Activated CD8-positive, alpha-beta T cell treated with anti-CD3 and anti-CD28 coated beads for 36 hours (primary cell): ENCODE measurements around the gene CNOT6L. TPM values are rescaled to one million over a fixed set of nuclear protein-coding genes. Genes with fewer than 3 reads are reported as not detected.
"Not testable (repeated sequence)": the region's sequence is repeated elsewhere in the genome, so short reads cannot be mapped to it uniquely, and the experiment has no call there.

Experiments
- ATAC-seq: fragments of 200-7000 bp; cut with Tn5 transposase; one replicate; pipeline ENCODE4 v1.10.0; 2021; ENCODE audit warnings: mild to moderate bottlenecking, moderate library complexity
- CTCF ChIA-PET: fragments of 350-600 bp; sonication (Branson Sonifier 250); formaldehyde crosslinking; loops from one replicate; lab custom pipeline; 2021; ENCODE audit warnings: antibody characterized with exemption; lab: Charles Lee
- POLR2A ChIA-PET: fragments of 350-600 bp; sonication (Branson Sonifier 250); formaldehyde crosslinking; loops from one replicate; lab custom pipeline; 2021; ENCODE audit warnings: antibody characterized with exemption; lab: Charles Lee
- DNase-seq: peaks from one replicate; pipeline ENCODE4 v3.0.0-alpha.2; 2020
- H3K27ac Mint-ChIP-seq: one replicate; pipeline ENCODE4 v1.8.0; 2021; ENCODE audit warnings: mild to moderate bottlenecking, mixed read lengths
- H3K27me3 Mint-ChIP-seq: one replicate; pipeline ENCODE4 v1.8.0; 2021; ENCODE audit warnings: mixed read lengths
- H3K36me3 Mint-ChIP-seq: one replicate; pipeline ENCODE4 v1.8.0; 2021; ENCODE audit warnings: low read depth, mixed read lengths
- H3K4me1 Mint-ChIP-seq: one replicate; pipeline ENCODE4 v1.8.0; 2021; ENCODE audit warnings: low read depth, mixed read lengths
- H3K4me3 Mint-ChIP-seq: one replicate; pipeline ENCODE4 v1.8.0; 2021; ENCODE audit warnings: mild to moderate bottlenecking, moderate library complexity, mixed read lengths
- H3K9me3 Mint-ChIP-seq: one replicate; pipeline ENCODE4 v1.8.0; 2021; ENCODE audit warnings: mixed read lengths
- CTCF ChIP-seq: fragments of 200-600 bp; IDR thresholded peaks from one replicate; pipeline ENCODE4 v1.8.0; 2022; ENCODE audit warnings: antibody characterized with exemption, mild to moderate bottlenecking
- intact Hi-C: fragments of 100-400 bp; cut with micrococcal nuclease; formaldehyde crosslinking; loops from one replicate; pipeline ENCODE4 v1.10.0; 2022
- total RNA-seq, 2 experiments: library from RNA; stranded (reverse); gene quantifications; one replicate each; pipeline ENCODE4 v1.2.3, GENCODE V29; 2021

Gene CNOT6L
- total RNA-seq, 2 experiments from 2014 or later = 109 to 118 TPM

DNA sequence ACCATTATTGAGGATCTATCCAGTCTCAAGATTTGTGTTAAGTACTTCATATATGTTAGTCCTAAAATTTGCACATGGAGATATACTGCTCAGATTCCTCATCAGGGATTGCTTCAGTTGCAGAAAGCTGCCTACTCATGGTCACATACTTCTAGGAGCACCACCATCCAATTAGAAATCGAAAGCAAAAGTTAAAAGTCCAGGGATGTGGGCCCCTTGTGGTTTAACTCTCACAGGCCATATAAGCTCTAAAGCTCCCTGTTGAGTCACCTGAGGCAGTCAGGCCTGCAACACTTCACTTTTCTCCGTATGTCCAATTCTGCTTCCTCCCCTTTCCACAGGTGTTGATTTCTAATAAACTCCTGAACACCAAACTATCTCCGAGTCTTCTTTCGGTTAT is 84.2 kb downstream of the CNOT6L start:
- H3K4me1 Mint-ChIP-seq = peaks cover 60% of the 10 kb centered on the region
- CTCF ChIA-PET = interaction anchor here (1.4 to 1.7 kb wide), 2 partner anchors 11 to 83 kb away, joined by 4 to 6 read pairs; no protein-coding TSS in a partner anchor
- peak; percentile 95 for ATAC-seq
- H3K9me3 Mint-ChIP-seq = no peaks in the 10 kb centered on the region
- H3K27ac Mint-ChIP-seq = peak overlapping the region; percentile 84
- no peaks in the 10 kb centered on the region for H3K27me3 Mint-ChIP-seq
- POLR2A ChIA-PET = interaction anchor here (1.0 kb wide), 1 partner anchor 86 kb away, joined by 4 read pairs; no protein-coding TSS in a partner anchor
- peak overlapping the region; percentile 67 for H3K4me3 Mint-ChIP-seq
- DNase-seq = peak; percentile 67
- peaks cover 56% of the 10 kb centered on the region for H3K36me3 Mint-ChIP-seq
- no peak for TF ChIP-seq CTCF
- intact Hi-C loops = loop anchor here (5.0 kb wide), 2 partner anchors 67 to 82 kb away; partner anchors contain the start of gene CNOT6L

DNA sequence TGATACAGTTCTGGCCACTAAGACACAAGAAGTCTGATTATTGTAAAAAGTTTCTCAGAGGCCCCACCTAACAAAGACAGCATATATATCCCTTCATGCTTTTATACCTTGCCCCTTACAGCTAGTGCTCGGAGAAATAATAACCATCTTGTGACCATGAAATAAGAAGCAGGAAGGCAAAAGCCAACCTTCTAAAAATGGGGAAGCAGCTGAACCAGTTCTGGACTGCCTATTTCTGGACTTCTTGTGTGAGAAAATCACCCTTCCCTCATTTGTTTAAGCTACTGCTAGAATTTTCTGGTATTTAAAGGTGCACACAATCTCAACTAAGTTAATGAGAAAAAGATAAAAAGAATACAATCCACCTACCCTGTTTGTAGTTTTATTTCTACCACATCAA is 87.5 kb downstream of the CNOT6L start:
- intact Hi-C loops = no loop called here
- no peak overlapping the region for H3K4me3 Mint-ChIP-seq
- DNase-seq = no peak
- H3K9me3 Mint-ChIP-seq = no peaks in the 10 kb centered on the region
- H3K36me3 Mint-ChIP-seq = peaks cover 48% of the 10 kb centered on the region
- POLR2A ChIA-PET = interaction anchor here (0.8 kb wide), 1 partner anchor 133 kb away, joined by 3 read pairs; no protein-coding TSS in a partner anchor
- H3K27me3 Mint-ChIP-seq = no peaks in the 10 kb centered on the region
- ATAC-seq = no peak
- peak overlapping the region; percentile 69 for H3K27ac Mint-ChIP-seq
- peaks cover 54% of the 10 kb centered on the region for H3K4me1 Mint-ChIP-seq
- CTCF ChIA-PET = interaction anchor here (1.1 to 1.3 kb wide), 2 partner anchors 18 to 21 kb away, joined by 3 to 5 read pairs; no protein-coding TSS in a partner anchor
- TF ChIP-seq CTCF = no peak

GRCh38 chr4:77728420-77728819 is 90.7 kb downstream of the CNOT6L start:
- DNase-seq (no peak), ATAC-seq (no peak)
- TF ChIP-seq CTCF = peak; percentile 47
- POLR2A ChIA-PET = interaction anchor here (1.2 kb wide), 1 partner anchor 125 kb away, joined by 4 read pairs; no protein-coding TSS in a partner anchor
- Mint-ChIP-seq H3K4me1 (peaks cover 31% of the 10 kb centered on the region), H3K27me3 (no peaks in the 10 kb centered on the region), H3K4me3 (no peak overlapping the region), H3K27ac (peak overlapping the region; percentile 44), H3K9me3 (no peaks in the 10 kb centered on the region), H3K36me3 (peaks cover 50% of the 10 kb centered on the region)
- intact Hi-C loops = no loop called here
- CTCF ChIA-PET = interaction anchor here (0.6 to 2.0 kb wide), 8 partner anchors 11 to 136 kb away, joined by 3 to 10 read pairs (median 4); partner anchors contain the start of gene MRPL1

- Mint-ChIP-seq H3K9me3 (no peaks in the 10 kb centered on the region), H3K36me3 (peaks cover 39% of the 10 kb centered on the region), H3K27ac (no peak overlapping the region), H3K27me3 (no peaks in the 10 kb centered on the region), H3K4me3 (no peak overlapping the region), H3K4me1 (peaks cover 38% of the 10 kb centered on the region)
- DNase-seq = no peak
- ChIA-PET CTCF (interaction anchor here (1.0 kb wide), 1 partner anchor 24 kb away, joined by 3 read pairs; no protein-coding TSS in a partner anchor), POLR2A (interaction anchor here (0.6 to 0.7 kb wide), 2 partner anchors 86 to 97 kb away, joined by 3 to 4 read pairs; no protein-coding TSS in a partner anchor)
- TF ChIP-seq CTCF = no peak
- intact Hi-C loops = no loop called here
- no peak for ATAC-seq
Observed at GRCh38 chr4:77721073-77721472, 98.1 kb downstream of the CNOT6L start.

GRCh38 chr4:77718500-77718899 is 100.7 kb downstream of the CNOT6L start:
- H3K27ac Mint-ChIP-seq = peak overlapping the region; percentile 76
- POLR2A ChIA-PET, DNase-seq, H3K9me3 Mint-ChIP-seq, H3K27me3 Mint-ChIP-seq, H3K4me3 Mint-ChIP-seq, ATAC-seq: not testable (repeated sequence)
- CTCF ChIA-PET = interaction anchor here (2.3 kb wide), 1 partner anchor 10 kb away, joined by 10 read pairs; no protein-coding TSS in a partner anchor
- H3K4me1 Mint-ChIP-seq = peaks cover 52% of the 10 kb centered on the region
- intact Hi-C loops = loop anchor here (5.0 kb wide), 1 partner anchor 104 kb away; no protein-coding TSS in a partner anchor
- peaks cover 41% of the 10 kb centered on the region for H3K36me3 Mint-ChIP-seq
